Breast epithelium (tissue), 4 donors: ENCODE measurements around the gene TRMU. TPM values are rescaled to one million over a fixed set of nuclear protein-coding genes. Genes with fewer than 3 reads are reported as not detected.

Experiments used
- DNase-seq, 2 donors: peaks; one replicate each; pipeline ENCODE4 v3.0.0-alpha.2; 2019; ENCODE audit warnings: low spot score in 2 of 2
- H3K27ac ChIP-seq, 2 donors: fragments of 200-600 bp; sonication (generic) in 1 of 2; one replicate each; pipeline ENCODE4 v1.5.1; 2016 to 2019; ENCODE audit warnings: mild to moderate bottlenecking in 1 of 2
- H3K27me3 ChIP-seq, 2 donors: fragments of 200-600 bp; sonication (generic) in 1 of 2; one replicate each; pipeline versions ENCODE4 v1.5.1 to v1.6.0; 2017 to 2019; ENCODE audit warnings: control low read depth in 1 of 2, mild to moderate bottlenecking in 1 of 2
- H3K36me3 ChIP-seq: fragments of 200-600 bp; one replicate; pipeline ENCODE4 v1.5.1; 2019
- H3K4me1 ChIP-seq, 2 donors: fragments of 200-600 bp; sonication (generic); one replicate each; pipeline ENCODE4 v1.5.1; 2016 to 2019; ENCODE audit warnings: control low read depth in 1 of 2
- H3K4me3 ChIP-seq, 3 donors: fragments of 200-600 bp; sonication (generic); 1 replicate in 2 of 3; 2 replicates in 1 of 3; pipeline ENCODE4 v1.5.1; 2016 to 2019; ENCODE audit warnings: mild to moderate bottlenecking in 3 of 3, moderate library complexity in 2 of 3
- H3K9me3 ChIP-seq, 2 donors: fragments of 200-600 bp; sonication (generic) in 1 of 2; one replicate each; pipeline ENCODE4 v1.5.1; 2016 to 2019; ENCODE audit warnings: control low read depth in 1 of 2
- CTCF ChIP-seq, 3 donors: fragments of 450-650 bp; IDR thresholded peaks; one replicate each; pipeline ENCODE4 v1.5.1; 2016 to 2017; ENCODE audit warnings: antibody characterized with exemption in 3 of 3, mild to moderate bottlenecking in 3 of 3, moderate library complexity in 3 of 3
- POLR2A ChIP-seq: fragments of 450-650 bp; IDR thresholded peaks from one replicate; pipeline ENCODE4 v1.6.1; 2016; ENCODE audit warnings: antibody characterized with exemption, mild to moderate bottlenecking, moderate library complexity
- POLR2AphosphoS5 ChIP-seq, 3 donors: sonication (generic); formaldehyde crosslinking; IDR thresholded peaks; one replicate each; pipeline ENCODE4 v1.6.1; 2017; ENCODE audit warnings: antibody characterized with exemption in 3 of 3
- intact Hi-C: fragments of 100-400 bp; cut with DNase I; formaldehyde crosslinking; loops from one replicate; pipeline ENCODE4 v1.15.1; 2023; ENCODE audit warnings: low total_unique reads
- total RNA-seq, 3 donors: library from RNA; depleted of rRNA; stranded (reverse); fragments of >200 nt; gene quantifications; one replicate each; pipeline ENCODE4 v1.1.0, GENCODE V29; 2016

The TRMU gene
- total RNA-seq, 3 donors from 2014 or later, result 25.4 to 40.6 (median 37.6) TPM

DNA sequence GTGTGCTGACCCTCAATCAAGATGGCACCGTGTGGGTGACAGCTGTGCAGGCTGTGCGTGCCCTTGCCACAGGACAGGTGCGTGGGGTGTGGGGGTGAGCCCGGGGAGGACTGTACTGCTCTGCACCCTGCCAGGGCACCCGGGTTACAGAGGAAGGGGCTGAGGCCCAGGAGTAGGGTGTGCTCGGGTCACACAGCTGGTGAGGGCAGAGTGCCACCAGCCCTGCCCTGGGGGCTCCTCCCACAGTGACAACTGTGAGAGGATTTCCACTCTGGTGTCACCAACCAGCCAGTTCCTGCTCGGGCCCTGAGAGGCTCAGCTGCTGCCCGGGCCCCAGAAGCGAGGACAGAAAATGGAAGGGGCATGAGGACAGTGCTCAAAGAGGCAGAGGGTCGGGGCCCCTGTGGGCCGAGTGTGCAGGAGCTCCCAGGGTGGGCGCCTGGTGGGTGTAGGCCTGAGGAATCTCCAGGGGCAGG is 20.5 kb downstream of the TRMU start:
- no peak for DNase-seq
- intact Hi-C loops, result loop anchor here (10.0 kb wide), 1 partner anchor 179 kb away; the partner anchor contains the start of gene CELSR1
- Histone ChIP-seq H3K36me3 (peaks cover 7% of the 10 kb centered on the region), H3K9me3 (no peaks in the 10 kb centered on the region), H3K4me3 (no peak overlapping the region), H3K27ac (no peak overlapping the region), H3K4me1 (no peaks in the 10 kb centered on the region), H3K27me3 (no peaks in the 10 kb centered on the region)
- no peak for TF ChIP-seq CTCF (IDR thresholded peaks at IDR 0.05)
- TF ChIP-seq POLR2A, result no peak
- no peak for TF ChIP-seq POLR2AphosphoS5 (IDR thresholded peaks at IDR 0.05)

GRCh38 chr22:46356496-46357480 is 21.3 kb downstream of the TRMU start:
- H3K36me3 ChIP-seq, result no peaks in the 10 kb centered on the region
- DNase-seq, result no peak
- H3K4me1 ChIP-seq, result no peaks in the 10 kb centered on the region
- intact Hi-C loops, result loop anchor here (10.0 kb wide), 1 partner anchor 178 kb away; the partner anchor contains the start of gene CELSR1
- no peak overlapping the region for H3K4me3 ChIP-seq
- TF ChIP-seq POLR2A (no peak), CTCF (IDR thresholded peaks at IDR 0.05) (no peak), POLR2AphosphoS5 (IDR thresholded peaks at IDR 0.05) (no peak)
- H3K9me3 ChIP-seq, result no peaks in the 10 kb centered on the region
- no peaks in the 10 kb centered on the region for H3K27me3 ChIP-seq
- H3K27ac ChIP-seq, result no peak overlapping the region

- H3K4me1 ChIP-seq, result no peaks in the 10 kb centered on the region
- no peaks in the 10 kb centered on the region for H3K9me3 ChIP-seq
- TF ChIP-seq POLR2AphosphoS5 (IDR thresholded peaks at IDR 0.05) (no peak), CTCF (IDR thresholded peaks at IDR 0.05) (no peak), POLR2A (no peak)
- intact Hi-C loops, result loop anchor here (10.0 kb wide), 1 partner anchor 177 kb away; the partner anchor contains the start of gene CELSR1
- no peaks in the 10 kb centered on the region for H3K36me3 ChIP-seq
- no peaks in the 10 kb centered on the region for H3K27me3 ChIP-seq
- DNase-seq, result no peak
- H3K4me3 ChIP-seq, result no peak overlapping the region
- no peak overlapping the region for H3K27ac ChIP-seq
Measured at GRCh38 chr22:46357711-46358520, 22.4 kb downstream of the TRMU start.

- no peak for DNase-seq
- intact Hi-C loops, result loop anchor here (10.0 kb wide), 1 partner anchor 176 kb away; the partner anchor contains the start of gene CELSR1
- no peaks in the 10 kb centered on the region for H3K4me1 ChIP-seq
- H3K27me3 ChIP-seq, result no peaks in the 10 kb centered on the region
- H3K36me3 ChIP-seq, result no peaks in the 10 kb centered on the region
- TF ChIP-seq POLR2AphosphoS5 (IDR thresholded peaks at IDR 0.05) (no peak), POLR2A (no peak), CTCF (IDR thresholded peaks at IDR 0.05) (no peak)
- H3K27ac ChIP-seq, result no peak overlapping the region
- H3K9me3 ChIP-seq, result no peaks in the 10 kb centered on the region
- no peak overlapping the region for H3K4me3 ChIP-seq
Measured at GRCh38 chr22:46358766-46359165, 23.3 kb downstream of the TRMU start.
